ELR (cell line): Measurements from ENCODE around the gene TARBP1.
"Not testable (repeated sequence)": the region's sequence is repeated elsewhere in the genome, so short reads cannot be mapped to it uniquely, and the experiment has no call there.

ENCODE experiments used
- DNase-seq: peaks from one replicate; pipeline ENCODE4 v3.0.0-alpha.2; 2015; ENCODE audit warnings: low read depth

Gene TARBP1

GRCh38 chr1:234478481-234479309 lies at the start of gene TARBP1:
TARBP1 (minus strand) TSS chr1:234479179; CDS start chr1:234479103, 76 bp downstream.
- DNase-seq = peak; percentile 81

- no peak for DNase-seq
Measured at GRCh38 chr1:234528074-234528865, 49.3 kb upstream of the TARBP1 start.

GRCh38 chr1:234527346-234527745 lies 48.4 kb upstream of the TARBP1 start:
- no peak for DNase-seq

- DNase-seq = no peak
Measured at GRCh38 chr1:234526922-234527321, 47.9 kb upstream of the TARBP1 start.

- no peak for DNase-seq
Measured at GRCh38 chr1:234525099-234525799, 46.3 kb upstream of the TARBP1 start.

GRCh38 chr1:234521836-234522235 lies 42.9 kb upstream of the TARBP1 start:
- no peak for DNase-seq

- no peak for DNase-seq
Measured at GRCh38 chr1:234520908-234521817, 42.2 kb upstream of the TARBP1 start.

- no peak for DNase-seq
Measured at GRCh38 chr1:234519506-234519905, 40.5 kb upstream of the TARBP1 start.

GRCh38 chr1:234518876-234519275 lies 39.9 kb upstream of the TARBP1 start:
- DNase-seq = no peak

- not testable (repeated sequence) for DNase-seq
Measured at GRCh38 chr1:234518086-234518485, 39.1 kb upstream of the TARBP1 start.

GRCh38 chr1:234517110-234517802 lies 38.3 kb upstream of the TARBP1 start:
- no peak for DNase-seq

- peak; percentile 65 for DNase-seq
Measured at GRCh38 chr1:234515821-234516241, 36.9 kb upstream of the TARBP1 start.

- DNase-seq = peak; percentile 59
Measured at GRCh38 chr1:234515411-234515810, 36.4 kb upstream of the TARBP1 start.

- DNase-seq = no peak
Measured at GRCh38 chr1:234512451-234512861, 33.5 kb upstream of the TARBP1 start.

- no peak for DNase-seq
Measured at GRCh38 chr1:234509457-234510328, 30.7 kb upstream of the TARBP1 start.

- DNase-seq = no peak
Measured at GRCh38 chr1:234507626-234508387, 28.8 kb upstream of the TARBP1 start.

GRCh38 chr1:234507089-234507488 lies 28.1 kb upstream of the TARBP1 start:
- no peak for DNase-seq

GRCh38 chr1:234505769-234506102 lies 26.8 kb upstream of the TARBP1 start:
- peak; percentile 43 for DNase-seq
